Neuronal stem cell (in vitro differentiated cells): ENCODE measurements around the gene KLHL28.

Experiments
- DNase-seq: peaks from one replicate; pipeline ENCODE4 v3.0.0-alpha.2; 2013; ENCODE audit warnings: low spot score
- H2AFZ ChIP-seq: one replicate; pipeline ENCODE4 v1.6.1; 2013; ENCODE audit warnings: mild to moderate bottlenecking, low read length, inconsistent platforms
- H2AK5ac ChIP-seq: 2 replicates; pipeline ENCODE4 v1.6.1; 2013; ENCODE audit warnings: low read depth, mild to moderate bottlenecking, inconsistent platforms, low read length, moderate library complexity, mixed read lengths
- H2BK120ac ChIP-seq: 2 replicates; pipeline ENCODE4 v1.6.1; 2013; ENCODE audit warnings: low read depth, mild to moderate bottlenecking, inconsistent platforms, low read length, moderate library complexity, mixed read lengths
- H2BK12ac ChIP-seq: one replicate; pipeline ENCODE4 v1.6.1; 2013; ENCODE audit warnings: low read length, inconsistent platforms
- H2BK15ac ChIP-seq: 2 replicates; pipeline ENCODE4 v1.6.1; 2013; ENCODE audit warnings: mild to moderate bottlenecking, low read length, inconsistent platforms, mixed read lengths
- H2BK5ac ChIP-seq: one replicate; pipeline ENCODE4 v1.6.1; 2013; ENCODE audit warnings: inconsistent platforms, mild to moderate bottlenecking, low read length, moderate library complexity
- H3K14ac ChIP-seq: one replicate; pipeline ENCODE4 v1.6.1; 2013; ENCODE audit warnings: low read length, inconsistent platforms
- H3K18ac ChIP-seq: 2 replicates; pipeline ENCODE4 v1.6.1; 2013; ENCODE audit warnings: low read length, inconsistent platforms
- H3K23ac ChIP-seq: 2 replicates; pipeline ENCODE4 v1.6.1; 2013; ENCODE audit warnings: low read depth, mild to moderate bottlenecking, mixed read lengths, low read length, inconsistent platforms; ENCODE audit not compliant: poor library complexity
- H3K27ac ChIP-seq: replicated peaks from 3 replicates; pipeline ENCODE4 v1.5.1; 2013; ENCODE audit warnings: low read length, inconsistent platforms
- H3K27me3 ChIP-seq, 3 experiments: 2 replicates each; pipeline ENCODE4 v1.6.1; 2013; ENCODE audit warnings: low read length in 3 of 3, mild to moderate bottlenecking in 2 of 3, inconsistent platforms in 1 of 3, low read depth in 1 of 3, mixed read lengths in 1 of 3, moderate library complexity in 1 of 3; ENCODE audit not compliant: control insufficient read depth in 3 of 3, insufficient read depth in 3 of 3
- H3K36me3 ChIP-seq, 2 donors: replicated peaks in 1 of 2; 2 replicates each; pipeline ENCODE4 v1.6.1; 2013; ENCODE audit warnings: low read length in 2 of 2; ENCODE audit not compliant: control insufficient read depth in 2 of 2, insufficient read depth in 2 of 2
- H3K4ac ChIP-seq: 2 replicates; pipeline ENCODE4 v1.6.1; 2013; ENCODE audit warnings: inconsistent platforms, mild to moderate bottlenecking, low read length, moderate library complexity
- H3K4me1 ChIP-seq, 2 donors: 1 replicate in 1 of 2; 2 replicates in 1 of 2; pipeline ENCODE4 v1.6.1; 2013; ENCODE audit warnings: low read length in 2 of 2, low read depth in 1 of 2; ENCODE audit not compliant: control insufficient read depth in 2 of 2, insufficient read depth in 1 of 2
- H3K4me2 ChIP-seq: one replicate; pipeline ENCODE4 v1.6.1; 2013; ENCODE audit warnings: mild to moderate bottlenecking, low read length, inconsistent platforms; ENCODE audit not compliant: insufficient read depth, poor library complexity, severe bottlenecking
- H3K4me3 ChIP-seq, 2 donors: 2 replicates each; pipeline ENCODE4 v1.5.1; 2013; ENCODE audit warnings: low read length in 2 of 2, mild to moderate bottlenecking in 2 of 2, inconsistent platforms in 1 of 2, moderate library complexity in 1 of 2
- H3K79me1 ChIP-seq: one replicate; pipeline ENCODE4 v1.6.1; 2013; ENCODE audit warnings: low read depth, mild to moderate bottlenecking, inconsistent platforms, low read length, moderate library complexity
- H3K9ac ChIP-seq: one replicate; pipeline ENCODE4 v1.6.1; 2013; ENCODE audit warnings: mild to moderate bottlenecking, low read depth, low read length, inconsistent platforms; ENCODE audit not compliant: poor library complexity
- H3K9me3 ChIP-seq, 2 donors: replicated peaks in 1 of 2; 2 replicates each; pipeline versions ENCODE3 to v1.6.1; 2013; ENCODE audit warnings: low read length in 2 of 2, mild to moderate bottlenecking in 2 of 2, inconsistent platforms in 1 of 2, low read depth in 1 of 2, mixed read lengths in 1 of 2, moderate library complexity in 1 of 2; ENCODE audit not compliant: control insufficient read depth in 2 of 2, insufficient read depth in 1 of 2
- H4K8ac ChIP-seq: one replicate; pipeline ENCODE4 v1.6.1; 2013; ENCODE audit warnings: low read depth, mild to moderate bottlenecking, inconsistent platforms, low read length, moderate library complexity
- H4K91ac ChIP-seq: one replicate; pipeline ENCODE4 v1.6.1; 2013; ENCODE audit warnings: low read length, low read depth, mild to moderate bottlenecking, inconsistent platforms; ENCODE audit not compliant: poor library complexity
- WGBS, 2 donors: extraction: QIAGEN DNeasy Blood & Tissue Kit; methylation state at CpG; one replicate each; pipeline ENCODE4 v1.1.7; 2013; ENCODE audit warnings: missing lambda C conversion rate in 2 of 2, mixed read lengths in 1 of 2; ENCODE audit not compliant: insufficient read length in 2 of 2, insufficient replicate concordance in 1 of 2; ENCODE audit errors: extremely low coverage in 2 of 2; 5-methylcytosine and 5-hydroxymethylcytosine counted together

The KLHL28 gene

GRCh38 chr14:44887596-44887955 is 74.2 kb downstream of the KLHL28 start:
- H3K9ac ChIP-seq: no peak overlapping the region
- no peak overlapping the region for H3K4me2 ChIP-seq
- peaks cover 0 to 5% of the 10 kb centered on the region in 2 donors for H3K4me1 ChIP-seq
- H4K8ac ChIP-seq: no peak overlapping the region
- H3K27me3 ChIP-seq: no peaks in the 10 kb centered on the region
- H3K4me3 ChIP-seq: no peak overlapping the region
- no peaks in the 10 kb centered on the region for H3K79me1 ChIP-seq
- no peak overlapping the region for H2BK5ac ChIP-seq
- no peak for DNase-seq
- WGBS, 2 donors: no CpG with 5 or more reads among the region's 16 CpGs
- H2BK15ac ChIP-seq: no peak overlapping the region
- no peak overlapping the region for H4K91ac ChIP-seq
- no peak overlapping the region for H3K27ac ChIP-seq
- H3K36me3 ChIP-seq: no peaks in the 10 kb centered on the region
- H3K9me3 ChIP-seq: no peaks in the 10 kb centered on the region
- no peak overlapping the region for H2BK120ac ChIP-seq
- H3K18ac ChIP-seq: no peak overlapping the region
- no peak overlapping the region for H3K4ac ChIP-seq
- H2BK12ac ChIP-seq: no peak overlapping the region
- H2AFZ ChIP-seq: no peak overlapping the region
- no peak overlapping the region for H2AK5ac ChIP-seq
- no peak overlapping the region for H3K14ac ChIP-seq
- no peak overlapping the region for H3K23ac ChIP-seq

- Histone ChIP-seq H3K9me3 (no peaks in the 10 kb centered on the region), H3K4me2 (no peak overlapping the region), H3K18ac (no peak overlapping the region), H2BK120ac (no peak overlapping the region), H3K9ac (no peak overlapping the region), H3K4me3 (no peak overlapping the region), H3K27ac (no peak overlapping the region), H3K23ac (no peak overlapping the region), H3K4me1 (peaks cover 0 to 5% of the 10 kb centered on the region in 2 donors), H4K8ac (no peak overlapping the region), H3K79me1 (no peaks in the 10 kb centered on the region), H3K14ac (no peak overlapping the region), H2BK5ac (no peak overlapping the region), H2BK12ac (no peak overlapping the region), H3K27me3 (no peaks in the 10 kb centered on the region), H2AK5ac (no peak overlapping the region), H4K91ac (no peak overlapping the region), H2AFZ (no peak overlapping the region), H3K4ac (no peak overlapping the region), H2BK15ac (no peak overlapping the region), H3K36me3 (no peaks in the 10 kb centered on the region)
- DNase-seq: no peak
- WGBS, 2 donors: no CpG with 5 or more reads among the region's 35 CpGs
Observed at GRCh38 chr14:44886860-44887595, 74.7 kb downstream of the KLHL28 start.

GRCh38 chr14:44880791-44881190 is 81.0 kb downstream of the KLHL28 start:
- no peak overlapping the region for H3K4ac ChIP-seq
- no peaks in the 10 kb centered on the region for H3K79me1 ChIP-seq
- no peaks in the 10 kb centered on the region for H3K4me1 ChIP-seq
- H3K14ac ChIP-seq: no peak overlapping the region
- no peak overlapping the region for H4K8ac ChIP-seq
- WGBS, 2 donors: 100% methylated on average over 2 of the region's 2 CpGs; no CpG with 5 or more reads in 1 of the 2 donors
- H4K91ac ChIP-seq: no peak overlapping the region
- no peak overlapping the region for H2BK12ac ChIP-seq
- no peak overlapping the region for H3K23ac ChIP-seq
- no peak overlapping the region for H3K18ac ChIP-seq
- no peak overlapping the region for H3K4me3 ChIP-seq
- no peak overlapping the region for H2AK5ac ChIP-seq
- H2BK5ac ChIP-seq: no peak overlapping the region
- no peaks in the 10 kb centered on the region for H3K27me3 ChIP-seq
- no peak overlapping the region for H2BK120ac ChIP-seq
- no peak for DNase-seq
- H3K4me2 ChIP-seq: no peak overlapping the region
- no peaks in the 10 kb centered on the region for H3K36me3 ChIP-seq
- H2AFZ ChIP-seq: no peak overlapping the region
- no peak overlapping the region for H3K9ac ChIP-seq
- H3K9me3 ChIP-seq: no peaks in the 10 kb centered on the region
- H2BK15ac ChIP-seq: no peak overlapping the region
- no peak overlapping the region for H3K27ac ChIP-seq
